ENCODE data around the gene C9orf85. TPM values are rescaled to one million over a fixed set of nuclear protein-coding genes. Genes with fewer than 3 reads are reported as not detected.

C9orf85 gene
- total and polyA plus RNA-seq, 2 of the 8 experiments (the other 6 are each of a cell fraction or from before 2014, with no cell fraction given) = 6.3 to 14.5 TPM

- H2BK20ac ChIP-seq (ENCODE audit: low read length) = peak overlapping the region; percentile 9; the same call in 1 of the 2 replicates
- no peak overlapping the region for H3K18ac ChIP-seq (ENCODE audit: extremely low read depth, low read length)
- H3K4me1 ChIP-seq (replicated peaks in 1 of 4; ENCODE audit: control insufficient read depth in 3 of 4, insufficient read depth in 4 of 4, low read length in 3 of 4) = peaks cover 4 to 10% (median 7%) of the 10 kb centered on the region in 4 experiments
- H2BK12ac ChIP-seq (ENCODE audit: low read depth, low read length) = no peak overlapping the region
- no peak overlapping the region for H2AFZ ChIP-seq (ENCODE audit: low read length)
- no peak overlapping the region for H3K4ac ChIP-seq (replicated peaks; ENCODE audit: insufficient read length, low read depth, low read length)
- no peak overlapping the region for H3K56ac ChIP-seq (replicated peaks; ENCODE audit: insufficient read length, low read depth, low read length)
- H2BK15ac ChIP-seq (ENCODE audit: low read length) = no peak overlapping the region
- CTCF ChIA-PET (ENCODE audit: partially characterized antibody) = interaction anchor here (1.5 kb wide), 1 partner anchor 110 kb away, joined by 3 read pairs; no protein-coding TSS in a partner anchor
- no peak for FAIRE-seq
- no peak overlapping the region for H4K5ac ChIP-seq (ENCODE audit: insufficient read length, low read depth, low read length)
- no peak overlapping the region for H3K4me2 ChIP-seq (ENCODE audit: insufficient read depth in 1 of 2, low read depth in 2 of 2, low read length in 2 of 2)
- peaks cover 26 to 76% of the 10 kb centered on the region in 2 experiments for H3K79me2 ChIP-seq (ENCODE audit: control insufficient read depth in 1 of 2, insufficient read depth in 2 of 2, low read length in 2 of 2)
- DNase-seq (ENCODE audit: low read depth in 1 of 2, low spot score in 2 of 2) = no peak
- peaks cover 3% of the 10 kb centered on the region; the same call in 1 of the 2 replicates for H3K79me1 ChIP-seq (ENCODE audit: low read depth, low read length)
- H2AK5ac ChIP-seq (ENCODE audit: low read depth, low read length) = no peak overlapping the region
- H4K8ac ChIP-seq (ENCODE audit: extremely low read depth, insufficient read depth, low read length) = no peak overlapping the region
- no peak overlapping the region for H3K23ac ChIP-seq (ENCODE audit: insufficient read length)
- H3K27me3 ChIP-seq (replicated peaks in 1 of 4; ENCODE audit: control insufficient read depth in 3 of 4, extremely low read depth in 1 of 4, insufficient read depth in 3 of 4, low read length in 3 of 4) = no peaks in the 10 kb centered on the region
- H3K27ac ChIP-seq (ENCODE audit: low read depth, low read length) = no peak overlapping the region
- H3K14ac ChIP-seq (ENCODE audit: insufficient read length) = no peak overlapping the region
- peaks cover 3% of the 10 kb centered on the region for H3K23me2 ChIP-seq (ENCODE audit: low read depth, low read length)
- H4K20me1 ChIP-seq (replicated peaks in 1 of 2; ENCODE audit: control insufficient read depth in 1 of 2, insufficient read depth in 2 of 2, low read length in 2 of 2) = no peaks in the 10 kb centered on the region
- H2BK5ac ChIP-seq (ENCODE audit: low read depth, low read length) = 0 out of 2 replicates have a peak overlapping the region, but pooled peaks have one; percentile 26
- H4K91ac ChIP-seq (replicated peaks; ENCODE audit: insufficient read length, low read length) = no peak overlapping the region
- H3K4me3 ChIP-seq (ENCODE audit: extremely low read depth in 1 of 4, insufficient read depth in 2 of 4, low read depth in 3 of 4, low read length in 4 of 4) = no peak overlapping the region
- POLR2A ChIA-PET (ENCODE audit: partially characterized antibody) = interaction anchor here (1.2 kb wide), 1 partner anchor 36 kb away, joined by 3 read pairs; no protein-coding TSS in a partner anchor
- no peak overlapping the region for H3K9ac ChIP-seq (replicated peaks in 1 of 4; ENCODE audit: extremely low read depth in 1 of 4, low read depth in 3 of 4, low read length in 3 of 4)
- no peak overlapping the region for H2BK120ac ChIP-seq (replicated peaks; ENCODE audit: low read depth, low read length)
- H3K36me3 ChIP-seq (ENCODE audit: control insufficient read depth in 2 of 4, insufficient read depth in 4 of 4, low read length in 3 of 4) = peaks cover 0 to 12% (median 5%) of the 10 kb centered on the region in 4 experiments; a peak in 3 of 8 replicates
- H3K9me3 ChIP-seq (ENCODE audit: insufficient read depth in 2 of 2, low read depth in 1 of 2, low read length in 1 of 2) = peaks cover 12 to 13% of the 10 kb centered on the region in 2 experiments; a peak in 3 of 4 replicates
- TF ChIP-seq USF2 (IDR thresholded peaks at IDR 0.05; ENCODE audit: low read length) = no peak
- no peak for TF ChIP-seq SP1 (IDR thresholded peaks at IDR 0.05; ENCODE audit: low read depth, low read length)
- TF ChIP-seq TAF7 (optimal IDR thresholded peaks at IDR 0.05; ENCODE audit: borderline replicate concordance, low read depth, low read length) = no peak
- no peak for TF ChIP-seq JUN (IDR thresholded peaks at IDR 0.05; ENCODE audit: low read depth, low read length)
- no peak for TF ChIP-seq RAD21 (IDR thresholded peaks at IDR 0.05 in 1 of 2, conservative IDR thresholded peaks at IDR 0.05 in 1 of 2; ENCODE audit: low read depth in 2 of 2, low read length in 2 of 2)
- TF ChIP-seq KDM5A (IDR thresholded peaks at IDR 0.05; ENCODE audit: low read length) = no peak
- no peak for TF ChIP-seq CBX5 (IDR thresholded peaks at IDR 0.05; ENCODE audit: low read depth, low read length)
- TF ChIP-seq TEAD4 (IDR thresholded peaks at IDR 0.05; ENCODE audit: low read depth, low read length) = no peak
- TF ChIP-seq MAX (IDR thresholded peaks at IDR 0.05) = no peak
- TF ChIP-seq SRF (IDR thresholded peaks at IDR 0.05; ENCODE audit: low read depth, low read length) = no peak
- no peak for TF ChIP-seq HDAC2 (IDR thresholded peaks at IDR 0.05; ENCODE audit: borderline replicate concordance in 1 of 2, low read depth in 2 of 2, low read length in 2 of 2)
Measured at GRCh38 chr9:71916834-71917534, 5.5 kb downstream of the C9orf85 start.
